ENCODE data around the gene HPSE2. TPM values are rescaled to one million over a fixed set of nuclear protein-coding genes. Genes with fewer than 3 reads are reported as not detected.

The HPSE2 gene
- total RNA-seq, 1 donor from 2014 or later, result not detected

- DNase-seq (ENCODE audit: low spot score), result no peak
- Mint-ChIP-seq H3K27ac (ENCODE audit: unreplicated experiment) (no peak overlapping the region), H3K4me1 (ENCODE audit: unreplicated experiment) (peaks cover 2% of the 10 kb centered on the region), H3K36me3 (ENCODE audit: low read depth, unreplicated experiment) (no peaks in the 10 kb centered on the region), H3K4me3 (ENCODE audit: unreplicated experiment) (no peak overlapping the region), H3K9me3 (ENCODE audit: unreplicated experiment) (no peaks in the 10 kb centered on the region), H3K27me3 (ENCODE audit: unreplicated experiment) (no peaks in the 10 kb centered on the region)
- no peak for TF ChIP-seq CTCF (IDR thresholded peaks at IDR 0.05; ENCODE audit: unreplicated experiment)
These were observed 418.3 kb downstream of the HPSE2 start for GRCh38 chr10:98817396-98817795.

GRCh38 chr10:98815039-98815885, 420.4 kb downstream of the HPSE2 start:
- Mint-ChIP-seq H3K27ac (ENCODE audit: unreplicated experiment) (no peak overlapping the region), H3K9me3 (ENCODE audit: unreplicated experiment) (no peaks in the 10 kb centered on the region), H3K4me1 (ENCODE audit: unreplicated experiment) (peaks cover 2% of the 10 kb centered on the region), H3K36me3 (ENCODE audit: low read depth, unreplicated experiment) (no peaks in the 10 kb centered on the region), H3K27me3 (ENCODE audit: unreplicated experiment) (no peaks in the 10 kb centered on the region), H3K4me3 (ENCODE audit: unreplicated experiment) (no peak overlapping the region)
- no peak for TF ChIP-seq CTCF (IDR thresholded peaks at IDR 0.05; ENCODE audit: unreplicated experiment)
- DNase-seq (ENCODE audit: low spot score), result no peak

- Mint-ChIP-seq H3K36me3 (ENCODE audit: low read depth, unreplicated experiment) (no peaks in the 10 kb centered on the region), H3K9me3 (ENCODE audit: unreplicated experiment) (no peaks in the 10 kb centered on the region), H3K4me1 (ENCODE audit: unreplicated experiment) (peaks cover 2% of the 10 kb centered on the region), H3K4me3 (ENCODE audit: unreplicated experiment) (no peak overlapping the region), H3K27ac (ENCODE audit: unreplicated experiment) (no peak overlapping the region), H3K27me3 (ENCODE audit: unreplicated experiment) (no peaks in the 10 kb centered on the region)
- no peak for DNase-seq (ENCODE audit: low spot score)
- TF ChIP-seq CTCF (IDR thresholded peaks at IDR 0.05; ENCODE audit: unreplicated experiment), result no peak
These were observed 421.2 kb downstream of the HPSE2 start for GRCh38 chr10:98814470-98814869.

- no peaks in the 10 kb centered on the region for H3K4me1 Mint-ChIP-seq (ENCODE audit: unreplicated experiment)
- no peaks in the 10 kb centered on the region for H3K36me3 Mint-ChIP-seq (ENCODE audit: low read depth, unreplicated experiment)
- no peak for DNase-seq (ENCODE audit: low spot score)
- no peak overlapping the region for H3K27ac Mint-ChIP-seq (ENCODE audit: unreplicated experiment)
- no peaks in the 10 kb centered on the region for H3K27me3 Mint-ChIP-seq (ENCODE audit: unreplicated experiment)
- H3K4me3 Mint-ChIP-seq (ENCODE audit: unreplicated experiment), result no peak overlapping the region
- TF ChIP-seq CTCF (IDR thresholded peaks at IDR 0.05; ENCODE audit: unreplicated experiment), result no peak
- no peaks in the 10 kb centered on the region for H3K9me3 Mint-ChIP-seq (ENCODE audit: unreplicated experiment)
These were observed 427.3 kb downstream of the HPSE2 start for GRCh38 chr10:98808282-98808892.

- no peak overlapping the region for H3K4me3 Mint-ChIP-seq (ENCODE audit: unreplicated experiment)
- no peaks in the 10 kb centered on the region for H3K9me3 Mint-ChIP-seq (ENCODE audit: unreplicated experiment)
- no peak for DNase-seq (ENCODE audit: low spot score)
- H3K27ac Mint-ChIP-seq (ENCODE audit: unreplicated experiment), result no peak overlapping the region
- no peaks in the 10 kb centered on the region for H3K4me1 Mint-ChIP-seq (ENCODE audit: unreplicated experiment)
- H3K36me3 Mint-ChIP-seq (ENCODE audit: low read depth, unreplicated experiment), result no peaks in the 10 kb centered on the region
- H3K27me3 Mint-ChIP-seq (ENCODE audit: unreplicated experiment), result peaks cover 3% of the 10 kb centered on the region
- no peak for TF ChIP-seq CTCF (IDR thresholded peaks at IDR 0.05; ENCODE audit: unreplicated experiment)
These were observed 435.4 kb downstream of the HPSE2 start for GRCh38 chr10:98800263-98800662.

Measured in endothelial cell (in vitro differentiated cells).